K562 (cell line): ENCODE data around the gene PTPRE.

Source experiments
- HLTF ChIP-seq: fragments of 450-650 bp; IDR thresholded peaks from 2 replicates; pipeline ENCODE4 v1.6.1; 2016
- SMC3 ChIP-seq: conservative IDR thresholded peaks from 2 replicates; pipeline ENCODE4 v1.6.1; 2011; ENCODE audit warnings: low read depth, low read length, improper control_type of control experiment; ENCODE audit not compliant: insufficient read depth

DNA sequence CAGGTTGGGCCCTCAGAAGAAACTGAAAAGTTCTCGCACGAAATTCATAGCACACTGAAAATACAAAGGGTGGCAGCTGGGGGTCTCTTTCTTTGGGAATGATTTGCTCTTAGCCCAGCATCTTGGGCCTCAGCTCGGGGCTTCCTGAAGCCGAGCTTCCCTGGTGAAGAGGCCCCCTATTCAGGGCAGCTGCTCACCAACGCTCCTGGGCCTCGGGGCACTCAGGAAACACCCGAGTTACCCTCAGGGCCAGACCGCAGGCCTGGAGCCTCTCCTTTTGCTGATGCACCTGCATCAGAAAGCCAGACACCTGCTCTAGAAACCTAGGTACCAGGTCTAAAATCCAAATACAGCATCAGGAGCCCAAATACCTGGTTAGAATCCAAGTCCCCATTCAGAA, 85.5 kb downstream of the PTPRE start:
- TF ChIP-seq HLTF (no peak), SMC3 (no peak)
